Measurements from ENCODE around the gene HGFAC.

Gene HGFAC

GRCh38 chr4:3426465-3427133 lies 15.2 kb upstream of the HGFAC start:
- DNase-seq (ENCODE audit: low read depth in 2 of 2) = no peak

- DNase-seq (ENCODE audit: low read depth in 2 of 2) = no peak
Measured at GRCh38 chr4:3427134-3427476, 14.7 kb upstream of the HGFAC start.

GRCh38 chr4:3427706-3428446 lies 13.9 kb upstream of the HGFAC start:
- no peak for DNase-seq (ENCODE audit: low read depth in 2 of 2)

- DNase-seq (ENCODE audit: low read depth in 2 of 2) = no peak
Measured at GRCh38 chr4:3429651-3430050, 12.1 kb upstream of the HGFAC start.

GRCh38 chr4:3430524-3430923 lies 11.2 kb upstream of the HGFAC start:
- DNase-seq (ENCODE audit: low read depth in 2 of 2) = no peak

- DNase-seq (ENCODE audit: low read depth in 2 of 2) = no peak
Measured at GRCh38 chr4:3431446-3431993, 10.2 kb upstream of the HGFAC start.

- DNase-seq (ENCODE audit: low read depth in 2 of 2) = no peak
Measured at GRCh38 chr4:3432381-3432790, 9.4 kb upstream of the HGFAC start.

- no peak for DNase-seq (ENCODE audit: low read depth in 2 of 2)
Measured at GRCh38 chr4:3433138-3433869, 8.5 kb upstream of the HGFAC start.

GRCh38 chr4:3434881-3435685 lies 6.7 kb upstream of the HGFAC start:
- DNase-seq (ENCODE audit: low read depth in 2 of 2) = no peak

- no peak for DNase-seq (ENCODE audit: low read depth in 2 of 2)
Measured at GRCh38 chr4:3435686-3435956, 6.1 kb upstream of the HGFAC start.

- no peak for DNase-seq (ENCODE audit: low read depth in 2 of 2)
Measured at GRCh38 chr4:3436048-3436797, 5.5 kb upstream of the HGFAC start.

- no peak for DNase-seq (ENCODE audit: low read depth in 2 of 2)
Measured at GRCh38 chr4:3436798-3437581, 4.8 kb upstream of the HGFAC start.

GRCh38 chr4:3437582-3437936 lies 4.2 kb upstream of the HGFAC start:
- no peak for DNase-seq (ENCODE audit: low read depth in 2 of 2)

GRCh38 chr4:3437998-3438846 lies 3.5 kb upstream of the HGFAC start:
- no peak for DNase-seq (ENCODE audit: low read depth in 2 of 2)

- DNase-seq (ENCODE audit: low read depth in 2 of 2) = no peak
Measured at GRCh38 chr4:3438847-3439180, 3.0 kb upstream of the HGFAC start.

- DNase-seq (ENCODE audit: low read depth in 2 of 2) = no peak
Measured at GRCh38 chr4:3439391-3439790, 2.4 kb upstream of the HGFAC start.

- DNase-seq (ENCODE audit: low read depth in 2 of 2) = no peak
Measured at GRCh38 chr4:3440011-3440410, 1.8 kb upstream of the HGFAC start.

GRCh38 chr4:3440979-3441500 lies 728 bp upstream of the HGFAC start:
- DNase-seq (ENCODE audit: low read depth in 2 of 2) = no peak

- DNase-seq (ENCODE audit: low read depth in 2 of 2) = no peak
Measured at GRCh38 chr4:3442460-3442958, 741 bp downstream of the HGFAC start.

All from stimulated activated CD4-positive, alpha-beta T cell treated with anti-CD3 and anti-CD28 coated beads, Interleukin-12 subunit alpha, Interleukin-12 subunit beta, amount 100 ng/mL, for 24 hours (primary cell).